ENCODE results near the gene HAL. TPM values are rescaled to one million over a fixed set of nuclear protein-coding genes. Genes with fewer than 3 reads are reported as not detected.

Gene HAL
- polyA plus RNA-seq, 1 donor (not counting 4 experiments of a cell fraction or from before 2014, with no cell fraction given): 0.51 TPM

- FAIRE-seq (no peak), DNase-seq (ENCODE audit: low read depth, low spot score) (no peak)
- no peaks in the 10 kb centered on the region for H3K9me3 ChIP-seq (ENCODE audit: control insufficient read depth, low read depth, low read length)
- dilution Hi-C loops (cut with MboI; ENCODE audit: extremely low pct_ligation_motif_present, low sequenced_read_pairs): no loop called here
- no peak overlapping the region for H3K27ac ChIP-seq (ENCODE audit: control insufficient read depth, insufficient read depth, low read length)
- H4K20me1 ChIP-seq (ENCODE audit: control insufficient read depth, extremely low read depth, insufficient read depth, low read length): no peaks in the 10 kb centered on the region
- TF ChIP-seq CTCF (optimal IDR thresholded peaks at IDR 0.05 in 1 of 3, IDR thresholded peaks at IDR 0.05 in 1 of 3, conservative IDR thresholded peaks at IDR 0.05 in 1 of 3; ENCODE audit: extremely low read depth in 1 of 3, insufficient read depth in 2 of 3, low read length in 3 of 3): no peak
- TF ChIP-seq EZH2 (IDR thresholded peaks at IDR 0.05; ENCODE audit: low read length): no peak
- H3K9ac ChIP-seq (ENCODE audit: control insufficient read depth, extremely low read depth, insufficient read depth, low read length): no peak overlapping the region
- H3K9me1 ChIP-seq (ENCODE audit: control insufficient read depth, extremely low read depth, insufficient read depth, low read length): no peaks in the 10 kb centered on the region
- no peaks in the 10 kb centered on the region for H3K36me3 ChIP-seq (ENCODE audit: control insufficient read depth in 2 of 2, extremely low read depth in 1 of 2, insufficient read depth in 2 of 2, low read length in 2 of 2)
- no peaks in the 10 kb centered on the region for H3K27me3 ChIP-seq (ENCODE audit: control insufficient read depth, extremely low read depth, insufficient read depth, low read length)
- no peak overlapping the region for H3K4me3 ChIP-seq (ENCODE audit: control insufficient read depth in 2 of 3, extremely low read depth in 1 of 3, insufficient read depth in 2 of 3, low read depth in 1 of 3, low read length in 3 of 3)
- H2AFZ ChIP-seq (ENCODE audit: control insufficient read depth, low read length): no peak overlapping the region
- no peak overlapping the region for H3K4me2 ChIP-seq (ENCODE audit: control insufficient read depth, extremely low read depth, insufficient read depth, low read depth, low read length)
- no peaks in the 10 kb centered on the region for H3K4me1 ChIP-seq (ENCODE audit: control insufficient read depth, extremely low read depth, insufficient read depth, low read length)
- no peaks in the 10 kb centered on the region for H3K79me2 ChIP-seq (ENCODE audit: control insufficient read depth, insufficient read depth, low read length)
Observed at GRCh38 chr12:95990136-95990535, 6.0 kb downstream of the HAL start.

DNA sequence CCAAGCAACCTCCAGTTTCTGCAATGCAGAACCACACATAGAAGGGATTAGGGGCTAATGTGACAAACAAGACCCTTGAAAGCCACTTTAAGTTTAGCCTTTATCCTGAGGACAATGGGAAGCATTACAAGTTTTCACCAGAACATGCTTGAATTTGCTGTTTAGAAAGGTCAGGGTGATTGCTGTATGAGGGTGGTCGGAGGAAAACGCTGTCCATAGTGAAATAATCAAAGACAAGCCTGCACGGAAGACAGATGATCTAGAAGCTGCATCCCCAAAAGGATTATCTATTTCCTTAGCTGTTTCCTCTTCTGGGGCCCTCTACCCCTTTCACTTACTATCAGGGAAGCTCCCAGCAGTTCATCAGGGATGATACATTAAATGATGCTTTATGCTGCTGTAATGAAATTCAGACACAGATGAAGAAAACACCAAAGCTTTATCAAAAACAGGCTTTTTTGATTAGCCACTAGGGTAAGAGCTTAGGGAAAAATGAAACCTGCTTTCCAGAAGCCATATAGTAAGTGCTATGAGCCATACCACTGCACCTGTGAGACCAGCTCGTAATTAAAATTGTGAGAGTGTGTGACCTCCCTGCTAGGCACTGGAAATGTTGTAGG lies 6.5 kb downstream of the HAL start:
- DNase-seq (ENCODE audit: low read depth, low spot score): no peak
- Histone ChIP-seq H3K36me3 (ENCODE audit: control insufficient read depth in 2 of 2, extremely low read depth in 1 of 2, insufficient read depth in 2 of 2, low read length in 2 of 2) (no peaks in the 10 kb centered on the region), H3K27me3 (ENCODE audit: control insufficient read depth, extremely low read depth, insufficient read depth, low read length) (no peaks in the 10 kb centered on the region), H3K27ac (ENCODE audit: control insufficient read depth, insufficient read depth, low read length) (no peak overlapping the region), H3K4me1 (ENCODE audit: control insufficient read depth, extremely low read depth, insufficient read depth, low read length) (no peaks in the 10 kb centered on the region), H3K9me1 (ENCODE audit: control insufficient read depth, extremely low read depth, insufficient read depth, low read length) (no peaks in the 10 kb centered on the region), H3K9me3 (ENCODE audit: control insufficient read depth, low read depth, low read length) (no peaks in the 10 kb centered on the region), H4K20me1 (ENCODE audit: control insufficient read depth, extremely low read depth, insufficient read depth, low read length) (no peaks in the 10 kb centered on the region), H3K79me2 (ENCODE audit: control insufficient read depth, insufficient read depth, low read length) (no peaks in the 10 kb centered on the region), H3K4me3 (ENCODE audit: control insufficient read depth in 2 of 3, extremely low read depth in 1 of 3, insufficient read depth in 2 of 3, low read depth in 1 of 3, low read length in 3 of 3) (no peak overlapping the region), H3K9ac (ENCODE audit: control insufficient read depth, extremely low read depth, insufficient read depth, low read length) (no peak overlapping the region), H2AFZ (ENCODE audit: control insufficient read depth, low read length) (no peak overlapping the region), H3K4me2 (ENCODE audit: control insufficient read depth, extremely low read depth, insufficient read depth, low read depth, low read length) (no peak overlapping the region)
- dilution Hi-C loops (cut with MboI; ENCODE audit: extremely low pct_ligation_motif_present, low sequenced_read_pairs): no loop called here
- TF ChIP-seq CTCF (optimal IDR thresholded peaks at IDR 0.05 in 1 of 3, IDR thresholded peaks at IDR 0.05 in 1 of 3, conservative IDR thresholded peaks at IDR 0.05 in 1 of 3; ENCODE audit: extremely low read depth in 1 of 3, insufficient read depth in 2 of 3, low read length in 3 of 3): no peak
- TF ChIP-seq EZH2 (IDR thresholded peaks at IDR 0.05; ENCODE audit: low read length): no peak
- FAIRE-seq: no peak
